Natural killer cell (primary cell): ENCODE measurements around the gene DNAJB14. TPM values are rescaled to one million over a fixed set of nuclear protein-coding genes. Genes with fewer than 3 reads are reported as not detected.

Experiments
- ATAC-seq, 3 donors: fragments of 150-1000 bp in 2 of 3; fragments of 200-7000 bp in 1 of 3; cut with Tn5 transposase; 1 replicate in 1 of 3; 2 replicates in 2 of 3; pipeline ENCODE4 v1.10.0; 2021; ENCODE audit warnings: mild to moderate bottlenecking in 2 of 3, moderate library complexity in 2 of 3
- DNase-seq, 2 donors: peaks; one replicate each; pipeline versions ENCODE4 v3.0.0 to v3.0.0-alpha.2; 2013 to 2021; ENCODE audit warnings: mixed read lengths in 1 of 2
- H3K27ac ChIP-seq: one replicate; pipeline ENCODE4 v1.5.1; 2013; ENCODE audit warnings: mild to moderate bottlenecking, low read length
- H3K27me3 ChIP-seq: one replicate; pipeline ENCODE4 v1.6.1; 2013; ENCODE audit warnings: low read length; ENCODE audit not compliant: control insufficient read depth, insufficient read depth
- H3K36me3 ChIP-seq: one replicate; pipeline ENCODE4 v1.6.1; 2013; ENCODE audit warnings: low read length; ENCODE audit not compliant: control insufficient read depth, insufficient read depth
- H3K4me1 ChIP-seq: one replicate; pipeline ENCODE4 v1.6.1; 2013; ENCODE audit warnings: low read length; ENCODE audit not compliant: control insufficient read depth, insufficient read depth
- H3K4me3 ChIP-seq: one replicate; pipeline ENCODE4 v1.5.1; 2013; ENCODE audit warnings: low read length
- H3K9me3 ChIP-seq: one replicate; pipeline ENCODE4 v1.6.1; 2013; ENCODE audit warnings: low read length; ENCODE audit not compliant: control insufficient read depth, insufficient read depth
- H3K27ac Mint-ChIP-seq, 2 donors: one replicate each; pipeline ENCODE4 v1.8.0; 2022; ENCODE audit warnings: mild to moderate bottlenecking in 2 of 2, mixed read lengths in 2 of 2, moderate library complexity in 1 of 2
- H3K27me3 Mint-ChIP-seq, 2 donors: one replicate each; pipeline ENCODE4 v1.8.0; 2022; ENCODE audit warnings: low read depth in 2 of 2, mixed read lengths in 2 of 2
- H3K36me3 Mint-ChIP-seq: one replicate; pipeline ENCODE4 v1.8.0; 2022; ENCODE audit warnings: mixed read lengths
- H3K4me1 Mint-ChIP-seq, 2 donors: one replicate each; pipeline ENCODE4 v1.8.0; 2022; ENCODE audit warnings: mixed read lengths in 2 of 2
- H3K4me3 Mint-ChIP-seq: one replicate; pipeline ENCODE4 v1.8.0; 2022; ENCODE audit warnings: mild to moderate bottlenecking, moderate library complexity, mixed read lengths
- H3K9me3 Mint-ChIP-seq, 2 donors: one replicate each; pipeline ENCODE4 v1.8.0; 2022; ENCODE audit warnings: mixed read lengths in 2 of 2
- CTCF ChIP-seq: fragments of 200-600 bp; IDR thresholded peaks from one replicate; pipeline ENCODE4 v1.8.0; 2022; ENCODE audit warnings: antibody characterized with exemption
- WGBS: methylation state at CpG from one replicate; pipeline ENCODE4 v1.1.7; 2013; ENCODE audit warnings: missing lambda C conversion rate; ENCODE audit not compliant: insufficient coverage; 5-methylcytosine and 5-hydroxymethylcytosine counted together
- intact Hi-C: fragments of 100-400 bp; cut with micrococcal nuclease; formaldehyde crosslinking; loops from one replicate; pipeline ENCODE4 v1.14.2; 2022
- total RNA-seq, 4 donors: library from RNA; stranded (reverse); fragments of 120-200 nt in 1 of 4; gene quantifications; one replicate each; pipeline versions ENCODE4 v1.2.3 to v1.2.4, GENCODE V29; 2013 to 2022

Gene DNAJB14
- total RNA-seq, 3 donors from 2014 or later (not counting 1 experiment from before 2014, with no cell fraction given) = 81.0 to 90.0 (median 86.1) TPM

- Mint-ChIP-seq H3K4me1 (peaks cover 0 to 10% of the 10 kb centered on the region in 2 donors), H3K9me3 (no peaks in the 10 kb centered on the region), H3K4me3 (no peak overlapping the region), H3K36me3 (no peaks in the 10 kb centered on the region), H3K27ac (no peak overlapping the region), H3K27me3 (no peaks in the 10 kb centered on the region)
- Histone ChIP-seq H3K36me3 (peaks cover 54% of the 10 kb centered on the region), H3K27me3 (no peaks in the 10 kb centered on the region), H3K4me1 (no peaks in the 10 kb centered on the region), H3K27ac (no peak overlapping the region), H3K4me3 (no peak overlapping the region), H3K9me3 (no peaks in the 10 kb centered on the region)
- TF ChIP-seq CTCF = no peak
- no peak for DNase-seq
- no peak for ATAC-seq
- intact Hi-C loops = no loop called here
These were observed 60.7 kb downstream of the DNAJB14 start for GRCh38 chr4:99885687-99886086.

GRCh38 chr4:99885063-99885664 is 61.3 kb downstream of the DNAJB14 start:
- WGBS = 100% methylated on average over 1 of the region's 2 CpGs
- ATAC-seq (no peak), DNase-seq (peak in 1 of 2 donors; percentile 76)
- H3K4me1 Mint-ChIP-seq = peaks cover 0 to 10% of the 10 kb centered on the region in 2 donors
- no peaks in the 10 kb centered on the region for H3K9me3 Mint-ChIP-seq
- no peak overlapping the region for H3K4me3 ChIP-seq
- intact Hi-C loops = no loop called here
- H3K9me3 ChIP-seq = no peaks in the 10 kb centered on the region
- no peak overlapping the region for H3K27ac ChIP-seq
- H3K36me3 Mint-ChIP-seq = peaks cover 5% of the 10 kb centered on the region
- H3K27ac Mint-ChIP-seq = no peak overlapping the region
- H3K4me1 ChIP-seq = no peaks in the 10 kb centered on the region
- TF ChIP-seq CTCF = peak; percentile 50
- no peaks in the 10 kb centered on the region for H3K27me3 ChIP-seq
- no peak overlapping the region for H3K4me3 Mint-ChIP-seq
- H3K27me3 Mint-ChIP-seq = no peaks in the 10 kb centered on the region
- peaks cover 59% of the 10 kb centered on the region for H3K36me3 ChIP-seq

GRCh38 chr4:99879458-99879857 is 67.0 kb downstream of the DNAJB14 start:
- no peak for ATAC-seq
- Mint-ChIP-seq H3K27me3 (no peaks in the 10 kb centered on the region), H3K4me1 (no peaks in the 10 kb centered on the region), H3K9me3 (no peaks in the 10 kb centered on the region), H3K36me3 (peaks cover 15% of the 10 kb centered on the region), H3K27ac (no peak overlapping the region), H3K4me3 (no peak overlapping the region)
- 95% methylated on average over 2 of the region's 3 CpGs for WGBS
- DNase-seq = no peak
- peaks cover 62% of the 10 kb centered on the region for H3K36me3 ChIP-seq
- no peak overlapping the region for H3K4me3 ChIP-seq
- no peaks in the 10 kb centered on the region for H3K27me3 ChIP-seq
- H3K27ac ChIP-seq = no peak overlapping the region
- TF ChIP-seq CTCF = no peak
- no peaks in the 10 kb centered on the region for H3K4me1 ChIP-seq
- no peaks in the 10 kb centered on the region for H3K9me3 ChIP-seq
- intact Hi-C loops = no loop called here

GRCh38 chr4:99878604-99879003 is 67.8 kb downstream of the DNAJB14 start:
- Mint-ChIP-seq H3K27ac (no peak overlapping the region), H3K4me1 (no peaks in the 10 kb centered on the region), H3K27me3 (no peaks in the 10 kb centered on the region), H3K36me3 (peaks cover 15% of the 10 kb centered on the region), H3K9me3 (no peaks in the 10 kb centered on the region), H3K4me3 (no peak overlapping the region)
- intact Hi-C loops = no loop called here
- Histone ChIP-seq H3K4me3 (no peak overlapping the region), H3K27ac (no peak overlapping the region), H3K4me1 (no peaks in the 10 kb centered on the region), H3K9me3 (no peaks in the 10 kb centered on the region), H3K27me3 (no peaks in the 10 kb centered on the region), H3K36me3 (peaks cover 56% of the 10 kb centered on the region)
- ATAC-seq = no peak
- no peak for TF ChIP-seq CTCF
- DNase-seq = no peak
